HUDEP-2 (cell line): ENCODE results near the gene ASTN2.

Experiments used
- DNase-seq, 76 experiments: peaks; one replicate each; lab custom pipeline; 2025; ENCODE audit not compliant: unreplicated experiment in 76 of 76; lab: John Stamatoyannopoulos, UW

ASTN2 gene

DNA sequence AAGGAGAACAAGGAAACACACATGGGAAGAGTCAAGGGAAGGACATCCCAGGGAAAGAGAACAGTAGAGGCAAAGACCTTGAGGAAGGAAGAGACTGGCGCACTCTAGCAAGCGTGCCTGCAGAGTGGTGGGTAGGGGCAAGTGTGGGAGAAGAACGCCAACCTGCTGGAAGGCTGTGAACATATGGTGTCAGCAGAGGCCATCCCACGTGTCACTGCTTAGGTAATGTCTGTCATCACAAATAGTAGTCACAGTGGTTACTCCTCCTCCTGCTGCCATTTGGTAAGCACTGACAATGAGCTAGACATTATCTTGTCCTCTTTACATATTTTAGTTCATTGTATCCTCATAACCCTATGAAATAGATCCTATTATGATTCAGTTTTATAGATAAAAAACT lies 934.2 kb downstream of the ASTN2 start:
- no peak for DNase-seq

DNA sequence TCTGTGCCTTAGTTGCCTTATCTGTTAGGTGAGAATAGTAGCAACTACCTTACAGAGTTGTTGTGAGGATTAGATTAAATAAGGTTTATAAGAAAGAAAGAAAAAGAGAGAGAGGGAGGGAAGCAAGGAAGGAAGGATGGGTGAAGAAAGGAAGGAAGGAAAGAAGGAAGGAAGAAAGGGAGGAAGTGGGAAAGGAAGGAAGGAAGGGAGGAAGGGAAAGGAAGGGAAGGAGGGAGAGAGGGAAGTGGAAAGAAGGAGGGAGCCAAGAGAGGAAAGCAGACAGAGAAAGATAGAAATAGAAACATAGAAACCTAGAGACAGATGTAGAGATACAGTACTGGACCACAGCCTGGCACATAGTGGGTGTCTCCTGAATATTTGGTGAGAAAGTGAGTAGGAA lies 934.9 kb downstream of the ASTN2 start:
- no peak for DNase-seq

DNA sequence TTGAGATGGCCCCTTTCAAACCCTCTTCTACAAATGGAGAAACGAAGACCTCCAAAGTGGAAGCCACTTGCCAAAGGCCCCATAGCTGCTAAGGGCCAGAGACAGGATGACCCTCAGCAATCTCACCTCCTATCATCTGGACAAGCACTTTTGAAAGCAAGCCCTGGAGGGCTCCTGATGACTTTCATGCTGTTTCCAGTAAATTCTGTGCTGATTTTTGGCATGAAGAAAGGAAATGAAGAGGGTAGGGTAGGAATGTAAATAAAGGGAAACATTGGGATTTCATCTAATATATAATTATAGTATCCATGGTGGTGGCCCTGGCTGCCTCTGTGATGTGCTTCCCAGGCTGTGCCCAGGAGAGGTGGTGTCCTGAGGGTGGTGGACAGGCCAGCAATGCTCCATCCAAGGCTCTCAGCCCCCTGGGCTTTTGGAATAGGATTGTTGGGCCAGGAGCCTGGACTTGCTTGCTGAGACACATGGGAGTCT lies 935.8 kb downstream of the ASTN2 start:
- DNase-seq, result no peak

DNA sequence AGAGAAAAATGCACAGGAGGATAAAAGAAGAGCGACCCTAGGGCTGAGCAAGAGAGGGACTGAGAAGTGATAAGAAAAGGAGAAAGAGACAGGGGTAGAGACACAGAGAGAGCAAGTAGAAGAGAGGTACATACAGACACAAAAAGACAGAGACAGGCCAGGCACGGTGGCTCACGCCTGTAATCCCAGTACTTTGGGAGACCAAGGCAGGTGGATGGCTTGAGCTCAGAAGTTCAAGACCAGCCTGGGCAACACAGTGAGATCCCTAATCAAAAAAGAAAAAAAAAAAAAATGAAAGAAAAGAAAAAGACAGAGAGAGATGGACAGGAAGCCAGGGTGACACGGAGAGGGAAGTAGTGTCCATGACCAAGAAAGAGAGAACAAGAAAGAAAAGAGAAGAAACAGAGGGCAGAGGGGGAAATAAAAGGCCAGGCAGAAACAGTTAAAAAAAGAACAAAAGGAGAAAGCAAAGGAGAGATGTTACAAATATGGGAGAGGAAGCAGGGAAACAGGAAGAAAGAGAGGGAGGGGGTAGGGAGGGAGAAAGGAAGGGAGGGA lies 937.2 kb downstream of the ASTN2 start:
- DNase-seq, result no peak

DNA sequence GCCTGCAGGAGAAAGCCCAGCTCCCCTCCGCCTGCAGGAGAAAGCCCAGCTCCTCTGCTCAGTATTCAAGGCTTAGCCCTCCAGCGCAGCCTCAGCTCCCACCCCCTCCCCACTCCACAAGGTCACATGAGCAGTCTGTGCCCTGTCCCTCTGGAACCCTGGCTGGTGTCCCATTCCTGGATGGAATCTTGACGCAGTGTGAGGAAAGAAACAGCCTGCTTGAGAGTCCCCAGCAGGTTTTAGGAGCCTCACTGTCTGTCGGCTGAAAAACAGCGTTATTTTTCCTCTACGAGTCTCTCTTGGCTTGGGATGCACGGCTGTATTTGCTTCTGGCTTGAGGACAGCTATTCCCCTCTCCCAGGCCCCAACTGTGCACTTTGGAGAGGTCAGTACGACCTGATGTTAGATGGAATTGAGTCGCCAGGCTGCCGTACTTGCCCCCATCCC lies 937.9 kb downstream of the ASTN2 start:
- DNase-seq, result no peak

DNA sequence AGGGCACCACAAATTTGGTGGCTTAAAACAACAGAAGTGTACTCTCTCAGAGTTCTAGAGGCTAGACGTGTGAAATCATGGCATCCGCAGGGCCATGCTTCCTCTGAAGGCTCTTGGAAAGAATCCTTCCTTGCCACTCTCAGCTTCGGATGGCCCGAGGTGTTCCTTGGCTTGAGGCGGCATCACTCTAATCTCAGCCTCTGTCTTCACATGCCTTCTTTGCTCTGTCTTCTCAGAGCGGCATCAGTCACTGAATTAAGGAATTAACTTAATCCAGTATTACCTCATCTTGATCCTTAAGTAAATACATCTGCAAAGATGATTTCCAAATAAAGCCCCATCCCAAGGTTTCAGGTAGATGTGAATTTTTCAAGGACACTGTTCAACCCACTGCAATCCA lies 938.9 kb downstream of the ASTN2 start:
- no peak for DNase-seq

DNA sequence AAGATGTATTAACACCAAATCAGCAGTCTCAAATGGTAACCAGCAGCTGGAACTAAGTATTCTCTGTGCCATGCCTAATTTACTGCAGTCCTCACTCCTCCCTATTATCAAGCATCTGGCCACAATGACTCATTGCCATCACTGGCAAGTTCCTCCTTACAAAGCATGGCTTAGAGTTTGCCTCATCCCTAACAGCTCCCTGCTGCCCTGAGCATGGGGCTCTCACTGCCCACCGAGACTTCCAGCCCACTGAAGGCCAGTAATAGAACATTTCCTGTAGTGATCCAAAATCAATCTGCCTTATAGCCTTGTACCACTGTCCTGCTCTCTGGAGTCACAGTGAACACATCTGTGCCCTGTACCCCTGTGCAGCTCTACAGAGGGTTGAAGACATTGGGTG lies 939.7 kb downstream of the ASTN2 start:
- DNase-seq, result peak in 10 of 76 experiments; percentile 3 to 30 (median 15)

DNA sequence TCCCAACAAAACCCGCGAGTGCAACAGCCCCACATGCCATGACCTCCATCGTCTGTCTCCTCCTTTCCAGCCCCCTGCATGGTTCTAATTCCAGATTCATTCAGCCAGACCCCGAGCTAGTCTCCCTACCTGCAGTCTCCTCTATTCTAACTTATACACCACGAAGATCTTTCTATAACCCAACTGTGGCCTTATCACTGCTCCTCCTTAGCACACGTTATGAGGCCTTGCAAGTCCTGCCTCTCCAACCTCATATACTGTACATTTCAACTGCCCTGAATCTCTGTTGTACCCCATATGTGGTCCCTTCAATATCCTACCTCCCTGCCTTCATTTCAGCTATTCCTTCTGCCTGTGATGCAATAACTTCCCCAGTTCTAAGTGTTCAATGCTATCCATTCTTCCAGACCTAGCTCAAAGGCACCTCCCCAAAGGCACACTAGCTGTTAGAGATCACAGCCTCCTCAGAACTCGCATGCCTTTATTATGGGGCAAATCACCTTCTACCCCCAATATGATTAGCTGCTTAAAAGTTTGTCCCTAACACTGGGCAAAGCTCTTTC lies 942.8 kb downstream of the ASTN2 start:
- DNase-seq, result peak in 2 of 76 experiments; percentile 10 to 30

DNA sequence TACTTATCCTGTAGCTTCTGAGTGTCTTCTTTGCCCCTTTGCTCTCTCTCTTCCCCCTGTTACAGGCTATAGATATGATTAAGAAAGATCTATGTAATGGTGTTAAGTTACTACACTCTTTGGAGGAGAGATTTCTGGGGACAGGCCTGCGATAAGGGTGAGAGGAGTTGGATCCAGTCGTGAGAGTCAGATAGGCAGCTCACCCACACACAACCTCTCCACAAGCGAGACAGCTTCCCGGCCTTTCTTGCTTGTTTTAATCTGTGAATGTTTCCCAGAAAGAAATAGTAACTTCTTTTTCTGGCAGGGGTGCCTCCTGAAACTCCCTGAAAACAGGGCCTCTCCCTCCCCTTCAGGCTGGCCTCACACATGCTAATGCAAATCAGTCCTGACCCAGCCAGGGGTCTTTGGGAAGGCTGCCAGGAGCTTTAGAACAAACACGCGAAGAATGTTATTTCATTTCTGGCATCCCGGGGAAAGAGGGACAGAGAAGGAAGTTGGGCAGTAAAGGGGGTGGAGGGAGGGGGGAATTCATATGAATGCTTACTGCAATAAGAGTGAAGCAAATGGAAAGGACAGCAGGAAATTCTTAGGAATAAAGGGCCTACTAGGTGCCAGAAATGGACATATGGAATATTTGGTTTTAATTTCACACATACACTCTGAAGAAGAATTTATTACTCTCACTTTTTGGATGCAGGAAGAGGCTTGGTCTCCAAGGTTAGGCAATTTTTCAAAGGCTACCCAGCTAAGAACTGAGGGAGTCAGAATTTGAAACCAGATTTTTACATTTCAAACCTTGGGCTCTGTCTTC lies 943.6 kb downstream of the ASTN2 start:
- peak in 52 of 76 experiments; percentile 8 to 74 (median 38) for DNase-seq

DNA sequence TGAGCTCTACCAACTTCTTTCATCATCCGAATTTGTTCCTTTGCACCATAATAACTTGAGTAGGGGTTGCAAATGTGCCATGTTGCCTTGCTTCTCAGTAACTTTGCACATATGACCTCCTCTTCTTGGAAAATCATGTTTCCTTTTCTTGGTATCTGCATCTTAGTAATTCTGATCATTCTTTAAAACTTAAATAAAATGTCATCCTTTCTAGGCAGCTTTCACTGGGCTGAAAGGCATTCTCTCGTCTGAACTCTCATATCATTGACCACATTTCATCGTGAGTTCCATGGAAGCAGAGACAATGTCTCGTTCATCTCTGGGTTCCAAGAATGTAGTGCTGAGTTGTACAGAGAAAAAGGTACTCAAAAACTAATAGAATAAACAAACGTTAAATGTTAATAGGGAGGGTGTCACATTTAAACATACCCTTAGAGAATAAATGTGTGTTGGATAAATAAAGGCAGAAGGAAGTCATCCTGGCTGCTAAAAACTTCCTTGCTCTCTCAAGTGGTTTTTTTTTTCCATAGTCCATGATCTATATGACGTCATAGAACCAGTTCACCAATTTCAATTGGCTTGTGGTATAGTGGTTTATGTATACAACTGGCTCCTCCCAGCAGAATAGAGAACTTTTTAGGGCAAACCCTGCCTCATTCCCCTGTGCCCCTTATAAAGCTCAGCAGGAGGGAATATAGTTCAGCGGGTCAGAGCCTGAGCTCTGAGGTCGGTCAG lies 945.9 kb downstream of the ASTN2 start:
- no peak for DNase-seq

DNA sequence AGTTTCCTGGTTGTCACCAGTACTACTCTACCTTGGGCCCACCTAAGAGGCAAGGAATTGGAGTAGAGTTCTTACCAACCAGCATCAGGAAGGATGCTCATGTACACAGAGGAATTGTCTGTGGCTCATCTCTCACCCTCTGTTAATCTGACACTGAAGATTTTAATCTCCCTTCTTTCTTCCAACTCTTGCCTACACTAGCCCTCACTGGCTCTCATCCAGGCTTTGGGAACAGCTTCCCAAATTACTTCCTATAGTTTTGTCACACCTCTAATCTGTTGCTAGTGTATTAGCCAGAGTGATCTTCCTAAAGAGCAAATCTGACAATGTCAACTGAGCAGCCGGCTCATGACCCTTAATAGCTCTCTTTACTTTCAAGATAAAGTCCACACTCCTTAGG lies 946.5 kb downstream of the ASTN2 start:
- DNase-seq, result no peak

DNA sequence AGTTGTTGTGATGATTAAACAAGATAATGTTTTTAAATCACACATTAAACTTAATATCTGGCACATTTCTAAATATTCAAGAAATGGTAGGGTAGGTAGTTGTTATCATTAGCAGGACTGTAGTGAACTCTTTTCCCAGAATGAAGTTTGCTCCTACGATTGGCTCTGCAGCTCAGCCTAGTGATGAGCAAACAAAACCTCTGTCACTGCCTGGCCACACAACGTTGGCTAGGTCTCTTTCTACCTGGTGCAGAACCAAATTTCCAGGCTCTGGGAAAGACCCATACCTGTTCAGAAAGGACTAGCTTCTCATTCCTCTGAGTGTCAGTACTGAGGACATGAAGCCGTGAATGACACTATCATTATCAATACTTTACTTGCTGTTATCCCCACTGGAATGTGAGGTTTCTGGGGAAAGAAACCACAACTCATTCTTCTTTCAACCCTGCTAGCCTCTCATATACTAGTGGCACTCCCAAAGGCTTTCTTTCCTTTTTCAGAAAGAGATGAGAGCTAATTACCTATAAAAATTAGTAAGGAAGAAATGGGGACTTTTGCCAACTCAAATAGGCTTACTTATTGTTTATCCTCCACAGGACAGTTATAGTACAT lies 947.0 kb downstream of the ASTN2 start:
- DNase-seq, result no peak

DNA sequence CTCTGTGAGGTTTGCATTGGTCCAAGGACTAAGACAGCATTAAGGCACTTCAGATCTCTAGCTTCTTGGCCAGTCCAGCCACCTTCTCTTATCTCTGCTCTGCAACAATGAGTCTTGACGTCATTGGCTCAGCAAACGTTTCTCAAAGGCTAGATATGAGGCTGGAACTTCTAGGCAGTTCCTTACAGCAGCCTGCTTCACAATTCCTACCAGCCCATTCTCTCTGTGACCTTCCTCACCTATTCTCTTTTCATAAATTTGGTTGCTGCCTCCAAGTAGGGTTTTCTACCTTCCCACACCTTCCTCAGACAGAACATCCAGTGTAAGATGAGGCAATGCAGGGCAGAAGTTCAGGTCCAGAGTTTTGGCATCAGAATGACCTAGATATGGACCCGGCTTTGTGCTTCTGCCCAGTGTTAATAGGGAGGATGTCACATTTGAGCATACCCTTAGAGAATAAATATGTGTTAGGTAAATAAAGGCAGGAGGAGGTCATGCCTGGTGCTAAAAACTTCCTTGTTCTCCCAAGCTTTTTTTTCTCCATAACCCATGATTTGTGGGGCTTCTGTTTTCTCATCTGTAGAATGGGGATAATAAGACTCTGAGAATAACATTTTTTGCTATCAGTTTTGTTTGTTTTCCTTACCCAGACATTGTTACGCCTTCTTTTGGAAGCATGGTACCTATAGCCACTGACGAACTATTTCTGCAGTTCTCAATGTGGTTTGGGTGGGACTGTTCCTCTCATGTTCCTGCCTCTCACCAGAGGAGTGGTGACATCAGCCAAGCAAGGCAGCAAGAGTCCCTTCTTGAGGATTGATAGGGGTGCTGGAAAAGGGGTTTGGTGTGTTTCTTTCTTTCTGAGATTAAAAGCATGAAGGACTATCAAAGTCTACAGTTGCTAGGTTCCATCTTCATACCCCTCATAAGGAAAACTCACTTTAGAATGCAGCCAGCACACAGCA lies 948.3 kb downstream of the ASTN2 start:
- peak in 72 of 76 experiments; percentile 16 to 89 (median 58) for DNase-seq

DNA sequence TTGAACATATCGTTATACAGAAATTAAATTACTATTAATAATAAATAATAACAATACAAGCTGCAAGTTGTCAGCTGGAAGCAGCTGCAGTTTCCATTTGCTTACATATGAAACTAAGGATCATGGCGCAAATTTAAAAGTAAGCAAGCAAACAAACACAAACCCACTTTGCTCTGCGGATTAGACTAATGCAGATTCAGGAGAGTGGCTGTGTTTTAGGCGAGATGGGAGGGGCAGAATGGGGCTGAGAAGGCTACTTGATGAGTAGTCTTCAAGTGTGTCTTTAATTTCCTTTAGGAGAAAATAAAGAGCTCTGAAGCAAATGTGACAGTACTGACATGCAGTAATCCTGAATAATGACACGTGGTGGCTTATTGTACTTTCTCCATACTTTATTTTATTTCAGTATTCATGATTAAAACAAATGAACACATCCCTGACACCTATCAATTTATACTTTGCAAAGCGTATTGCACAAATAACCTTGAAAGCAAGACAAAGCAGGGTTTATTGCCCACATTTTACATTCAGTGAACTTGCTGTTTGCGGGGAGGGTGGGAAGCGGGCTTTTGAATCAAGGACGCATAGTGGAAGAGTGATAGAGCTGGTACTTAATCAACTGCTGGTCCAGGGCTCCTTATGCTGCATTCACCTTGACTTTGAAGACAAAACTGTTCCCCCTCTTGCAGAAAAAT lies 949.1 kb downstream of the ASTN2 start:
- DNase-seq, result peak in 24 of 76 experiments; percentile 4 to 48 (median 23)

DNA sequence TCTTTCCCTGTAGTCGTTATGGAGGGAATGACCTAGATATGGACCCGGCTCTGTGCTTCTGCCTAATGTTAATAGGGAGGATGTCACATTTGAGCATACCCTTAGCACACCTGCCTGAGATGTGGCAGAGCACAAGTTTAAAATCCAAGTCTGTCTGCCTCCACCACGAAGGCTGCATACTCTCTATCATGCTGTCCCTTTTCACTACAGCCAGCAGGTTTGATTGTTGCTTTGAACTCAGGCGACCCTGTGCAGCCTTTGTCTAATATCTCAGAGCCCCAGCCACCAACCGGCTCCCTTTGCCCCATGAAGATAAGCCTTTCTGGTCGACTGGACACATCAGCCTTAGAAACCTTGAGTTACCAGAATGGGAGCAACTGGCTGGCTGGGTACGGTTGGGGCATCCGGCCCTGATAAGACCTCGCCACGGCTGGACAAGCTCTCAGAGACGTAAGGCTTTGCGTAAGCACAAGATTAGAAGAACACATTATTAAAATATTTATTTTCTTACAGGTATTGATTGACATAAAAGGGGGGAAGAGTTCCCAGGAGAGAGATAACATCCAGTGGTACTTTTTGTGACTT lies 949.8 kb downstream of the ASTN2 start:
- DNase-seq, result peak in 74 of 76 experiments; percentile 33 to 97 (median 91)

DNA sequence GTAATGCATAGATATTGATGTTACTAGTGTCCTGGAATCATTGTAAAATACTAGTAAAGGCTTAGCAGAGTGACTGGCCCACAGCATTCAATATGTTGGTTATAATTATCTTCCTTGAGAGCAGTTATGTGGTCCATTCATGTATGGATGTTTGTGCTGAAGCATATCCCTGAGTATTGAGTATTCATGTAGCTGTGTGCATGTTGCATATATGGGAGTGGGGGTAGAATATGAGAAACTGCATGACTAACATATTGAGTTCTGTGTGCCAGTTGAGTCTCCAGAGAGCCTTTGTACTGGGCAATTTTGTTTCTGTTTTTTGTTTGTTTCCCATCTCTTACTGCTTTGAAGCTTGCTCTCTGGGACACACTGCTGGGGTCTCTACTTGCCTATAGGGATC lies 950.4 kb downstream of the ASTN2 start:
- DNase-seq, result no peak

DNA sequence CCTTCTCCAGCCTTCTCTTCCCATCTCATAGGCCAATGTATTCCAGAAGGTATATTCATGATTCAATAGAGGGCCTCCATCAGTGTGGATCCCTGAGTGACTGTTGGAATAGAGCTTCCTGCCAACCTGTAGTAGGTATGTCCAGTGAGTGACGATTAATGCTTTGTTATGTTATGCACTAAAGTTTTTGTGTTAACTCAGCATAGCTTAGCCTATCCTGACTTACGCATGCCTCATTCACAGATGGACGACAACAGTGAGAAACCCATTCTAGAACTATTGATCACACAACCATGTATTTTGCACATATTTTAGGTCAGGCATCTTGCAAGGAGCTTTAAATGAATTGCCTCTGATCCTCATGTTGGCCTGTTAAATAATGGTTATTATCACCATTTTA lies 953.2 kb downstream of the ASTN2 start:
- DNase-seq, result no peak

DNA sequence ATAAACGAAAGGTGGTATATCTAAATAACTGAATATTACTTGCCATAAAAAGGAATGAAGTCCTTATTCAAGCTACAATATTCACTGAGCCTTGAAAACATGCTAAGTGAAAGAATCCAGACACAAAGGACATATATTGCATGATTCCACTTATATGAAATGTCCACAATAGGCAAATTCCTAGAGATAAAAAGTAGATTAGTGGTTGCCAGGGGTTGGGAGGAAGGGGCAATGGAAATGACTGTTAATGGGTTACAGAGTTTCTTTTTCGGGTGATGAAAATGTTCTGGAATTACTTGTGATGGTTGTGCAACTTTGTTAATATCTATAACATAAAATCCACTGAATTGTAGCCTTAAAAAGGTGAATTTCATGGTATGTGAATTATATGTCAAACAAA lies 954.8 kb downstream of the ASTN2 start:
- DNase-seq, result no peak

DNA sequence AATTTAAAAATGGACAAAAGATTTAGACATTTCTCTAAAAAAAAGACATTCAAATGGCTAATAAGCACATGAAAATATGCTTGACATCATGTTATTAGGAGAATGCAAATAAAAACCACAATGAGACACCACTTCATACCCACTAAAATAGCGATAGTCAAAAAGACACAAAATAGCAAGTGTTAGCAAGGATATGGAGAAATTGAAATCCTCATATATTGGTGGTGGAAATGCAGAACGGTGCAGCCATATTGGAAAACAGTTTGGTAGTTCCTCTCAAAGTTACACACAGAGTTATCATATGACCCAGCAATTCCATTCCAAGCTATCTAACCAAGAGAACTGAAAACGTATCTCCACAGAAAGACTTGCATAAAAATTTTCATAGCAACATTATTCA lies 955.3 kb downstream of the ASTN2 start:
- no peak for DNase-seq
